OCI-LY3 (cell line): ENCODE measurements around the gene IPPK.

Experiments
- H2AFZ ChIP-seq: fragments of 200-600, 300-600 bp; shearing (Covaris generic); 2 replicates; pipeline ENCODE4 v1.6.0; 2014; ENCODE audit warnings: antibody characterized with exemption, low read depth, low read length
- H3K27ac ChIP-seq: fragments of 200-600, 300-600 bp; sonication (generic); 2 replicates; pipeline ENCODE4 v1.5.1; 2014; ENCODE audit warnings: mild to moderate bottlenecking, low read length, moderate library complexity, mixed read lengths
- H3K27me3 ChIP-seq: fragments of 200-600, 300-600 bp; sonication (generic); 2 replicates; pipeline ENCODE4 v1.6.1; 2014; ENCODE audit warnings: low read depth, low read length, mixed read lengths
- H3K36me3 ChIP-seq: fragments of 200-600, 300-600 bp; sonication (generic); replicated peaks from 2 replicates; pipeline ENCODE3; 2014; ENCODE audit warnings: low read depth, low read length, mixed read lengths
- H3K4me1 ChIP-seq: fragments of 300-600, 200-600 bp; sonication (generic); 2 replicates; pipeline ENCODE4 v1.6.1; 2014; ENCODE audit warnings: low read length, mixed read lengths
- H3K4me2 ChIP-seq: fragments of 200-600, 300-600 bp; sonication (generic); 2 replicates; pipeline ENCODE4 v1.6.1; 2014; ENCODE audit warnings: low read length, mixed read lengths
- H3K4me3 ChIP-seq: fragments of 300-600, 200-600 bp; sonication (generic); 2 replicates; pipeline ENCODE4 v1.5.1; 2014; ENCODE audit warnings: antibody characterized with exemption, mild to moderate bottlenecking, low read length, moderate library complexity
- H3K79me2 ChIP-seq: fragments of 300-600, 200-600 bp; shearing (Covaris generic); 2 replicates; pipeline ENCODE4 v1.6.1; 2014; ENCODE audit warnings: mild to moderate bottlenecking, low read length, mixed read lengths
- H3K9ac ChIP-seq: fragments of 300-600, 200-600 bp; shearing (Covaris generic); 2 replicates; pipeline ENCODE4 v1.6.0; 2014; ENCODE audit warnings: mild to moderate bottlenecking, low read length, moderate library complexity
- H3K9me3 ChIP-seq: fragments of 200-600, 300-600 bp; shearing (Covaris generic); 2 replicates; pipeline ENCODE4 v1.6.1; 2014; ENCODE audit warnings: low read length, mixed read lengths; ENCODE audit not compliant: insufficient read depth
- H4K20me1 ChIP-seq: fragments of 200-600, 300-600 bp; sonication (generic); 2 replicates; pipeline ENCODE4 v1.6.1; 2016; ENCODE audit warnings: low read length, mixed read lengths; ENCODE audit not compliant: insufficient read depth
- EZH2phosphoT487 ChIP-seq: fragments of 200-600 bp; shearing (Covaris generic); IDR thresholded peaks from 2 replicates; pipeline ENCODE4 v1.6.1; 2018; ENCODE audit warnings: antibody characterized with exemption, mixed run types, low read depth
- TF ChIP-seq, protein P1 (sequence below): fragments of 200-600, 300-600 bp; sonication (generic); IDR thresholded peaks from 2 replicates; pipeline ENCODE4 v1.5.1; 2014; ENCODE audit warnings: antibody characterized with exemption, low read length, low read depth

The IPPK gene

DNA sequence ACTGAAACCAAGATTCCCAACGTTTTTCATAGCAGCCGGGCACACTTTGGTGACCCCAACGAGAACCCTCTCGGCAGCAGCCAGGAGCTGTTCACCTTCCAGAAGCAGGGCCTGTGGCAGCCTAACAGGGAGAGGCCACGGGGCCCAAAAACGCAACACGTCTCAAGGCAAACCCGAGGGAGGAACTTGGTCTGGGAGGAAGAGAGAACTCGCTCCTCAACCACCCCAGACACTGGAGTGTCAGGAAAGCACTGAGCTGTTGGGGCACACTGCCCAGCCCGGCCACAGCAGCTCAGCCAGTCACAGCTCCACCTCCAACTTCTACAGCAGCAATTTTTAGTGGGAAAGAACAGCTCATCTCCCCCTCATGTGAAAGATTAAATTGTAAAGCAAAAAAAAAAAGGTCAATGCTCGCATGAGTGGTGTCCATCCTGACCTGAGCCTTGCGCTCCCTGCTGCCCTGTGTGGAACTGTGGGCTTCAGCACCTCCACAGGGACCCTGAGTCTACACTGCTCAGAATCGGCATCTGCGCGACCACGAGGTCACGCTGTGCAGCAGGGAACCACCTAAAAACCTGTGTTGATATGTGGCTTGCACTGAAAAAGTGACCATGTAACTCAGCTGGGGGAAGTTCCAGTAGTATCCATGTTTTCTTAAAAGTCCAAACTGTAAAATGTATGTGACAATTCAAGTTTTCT lies 55.0 kb downstream of the IPPK start:
- H3K36me3 ChIP-seq: peaks cover 27% of the 10 kb centered on the region
- no peak for TF ChIP-seq EZH2phosphoT487
- TF ChIP-seq, protein P1, sequence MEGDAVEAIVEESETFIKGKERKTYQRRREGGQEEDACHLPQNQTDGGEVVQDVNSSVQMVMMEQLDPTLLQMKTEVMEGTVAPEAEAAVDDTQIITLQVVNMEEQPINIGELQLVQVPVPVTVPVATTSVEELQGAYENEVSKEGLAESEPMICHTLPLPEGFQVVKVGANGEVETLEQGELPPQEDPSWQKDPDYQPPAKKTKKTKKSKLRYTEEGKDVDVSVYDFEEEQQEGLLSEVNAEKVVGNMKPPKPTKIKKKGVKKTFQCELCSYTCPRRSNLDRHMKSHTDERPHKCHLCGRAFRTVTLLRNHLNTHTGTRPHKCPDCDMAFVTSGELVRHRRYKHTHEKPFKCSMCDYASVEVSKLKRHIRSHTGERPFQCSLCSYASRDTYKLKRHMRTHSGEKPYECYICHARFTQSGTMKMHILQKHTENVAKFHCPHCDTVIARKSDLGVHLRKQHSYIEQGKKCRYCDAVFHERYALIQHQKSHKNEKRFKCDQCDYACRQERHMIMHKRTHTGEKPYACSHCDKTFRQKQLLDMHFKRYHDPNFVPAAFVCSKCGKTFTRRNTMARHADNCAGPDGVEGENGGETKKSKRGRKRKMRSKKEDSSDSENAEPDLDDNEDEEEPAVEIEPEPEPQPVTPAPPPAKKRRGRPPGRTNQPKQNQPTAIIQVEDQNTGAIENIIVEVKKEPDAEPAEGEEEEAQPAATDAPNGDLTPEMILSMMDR: no peak

DNA sequence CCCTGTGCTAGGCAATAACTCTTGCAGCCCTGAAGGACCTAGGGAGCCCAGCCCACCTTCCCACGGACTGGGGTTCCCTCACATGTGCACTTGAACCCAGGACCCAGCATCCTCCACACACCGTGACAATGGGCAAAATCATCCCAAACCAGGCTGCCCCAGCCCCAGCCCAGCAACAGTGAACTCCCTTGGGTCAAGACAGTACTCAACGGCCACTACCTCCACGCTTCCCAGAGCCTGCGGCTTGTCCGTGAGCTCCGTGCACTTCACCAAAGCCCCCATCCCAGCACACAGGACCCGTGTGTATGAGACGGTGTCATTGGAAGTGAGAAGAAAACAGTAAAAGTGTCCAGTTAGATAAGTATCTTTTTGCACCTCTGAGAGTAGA lies 55.8 kb downstream of the IPPK start:
- no peaks in the 10 kb centered on the region for H3K27me3 ChIP-seq
- no peaks in the 10 kb centered on the region for H3K9me3 ChIP-seq
- no peak overlapping the region for H2AFZ ChIP-seq
- H3K27ac ChIP-seq: no peak overlapping the region
- H3K9ac ChIP-seq: no peak overlapping the region
- H3K4me1 ChIP-seq: no peaks in the 10 kb centered on the region
- no peak overlapping the region for H3K4me2 ChIP-seq
- TF ChIP-seq, protein P1: no peak
- TF ChIP-seq EZH2phosphoT487: no peak
- no peaks in the 10 kb centered on the region for H4K20me1 ChIP-seq
- peaks cover 27% of the 10 kb centered on the region for H3K36me3 ChIP-seq
- no peaks in the 10 kb centered on the region for H3K79me2 ChIP-seq
- no peak overlapping the region for H3K4me3 ChIP-seq

More for the DNA sequence above, 55.0 kb downstream of the IPPK start:
- H3K4me1 ChIP-seq: no peaks in the 10 kb centered on the region
- H3K4me3 ChIP-seq: no peak overlapping the region
- no peak overlapping the region for H3K27ac ChIP-seq
- H3K9me3 ChIP-seq: no peaks in the 10 kb centered on the region
- H3K79me2 ChIP-seq: no peaks in the 10 kb centered on the region
- H2AFZ ChIP-seq: no peak overlapping the region
- H3K9ac ChIP-seq: no peak overlapping the region
- no peaks in the 10 kb centered on the region for H4K20me1 ChIP-seq
- H3K4me2 ChIP-seq: no peak overlapping the region
- H3K27me3 ChIP-seq: no peaks in the 10 kb centered on the region

DNA sequence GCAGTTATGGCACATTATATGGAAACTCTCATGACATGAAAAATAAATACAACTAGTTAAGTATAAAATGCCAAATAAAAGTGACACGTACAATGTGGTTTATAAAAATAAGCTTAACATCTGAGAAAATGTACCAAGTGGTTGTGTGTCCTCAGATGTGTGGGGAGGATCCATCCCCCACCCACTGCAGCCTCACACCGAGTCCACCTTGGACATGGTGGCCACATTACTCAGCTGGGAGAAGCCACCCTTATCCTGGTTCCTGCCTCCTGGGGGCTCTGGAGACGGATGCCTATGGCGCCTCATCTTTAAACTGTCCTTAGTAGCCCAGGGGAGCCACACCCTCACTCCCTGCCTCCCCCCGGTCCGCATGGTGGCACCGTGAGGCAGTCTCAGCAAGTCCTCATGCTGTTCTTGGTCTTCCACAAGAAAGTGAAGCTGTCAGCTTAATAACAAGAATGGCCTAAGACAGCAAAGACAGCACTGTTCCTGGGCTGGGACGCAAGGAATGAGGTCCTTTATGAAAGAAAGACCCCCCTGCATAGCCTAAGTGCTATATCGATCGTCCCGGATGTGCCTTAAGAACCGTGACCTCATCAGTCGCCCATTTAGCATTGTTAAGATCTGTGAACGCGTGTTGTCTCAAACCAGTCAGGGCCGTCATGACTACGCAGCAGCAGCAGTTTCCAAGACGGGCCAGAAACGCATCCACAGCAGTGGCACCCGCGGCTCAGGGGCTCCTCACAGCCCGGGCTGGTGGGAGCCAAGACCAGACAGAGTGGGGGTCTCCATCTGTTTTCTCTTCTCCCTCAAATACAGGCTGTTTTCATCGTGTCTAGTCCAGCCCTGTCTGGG lies 56.4 kb downstream of the IPPK start:
- Histone ChIP-seq H3K27me3 (no peaks in the 10 kb centered on the region), H2AFZ (no peak overlapping the region), H3K4me2 (no peak overlapping the region), H3K79me2 (no peaks in the 10 kb centered on the region), H3K4me3 (no peak overlapping the region), H3K4me1 (no peaks in the 10 kb centered on the region), H3K36me3 (peaks cover 27% of the 10 kb centered on the region), H3K27ac (no peak overlapping the region), H3K9me3 (no peaks in the 10 kb centered on the region), H3K9ac (no peak overlapping the region), H4K20me1 (no peaks in the 10 kb centered on the region)
- no peak for TF ChIP-seq EZH2phosphoT487
- TF ChIP-seq, protein P1: no peak

DNA sequence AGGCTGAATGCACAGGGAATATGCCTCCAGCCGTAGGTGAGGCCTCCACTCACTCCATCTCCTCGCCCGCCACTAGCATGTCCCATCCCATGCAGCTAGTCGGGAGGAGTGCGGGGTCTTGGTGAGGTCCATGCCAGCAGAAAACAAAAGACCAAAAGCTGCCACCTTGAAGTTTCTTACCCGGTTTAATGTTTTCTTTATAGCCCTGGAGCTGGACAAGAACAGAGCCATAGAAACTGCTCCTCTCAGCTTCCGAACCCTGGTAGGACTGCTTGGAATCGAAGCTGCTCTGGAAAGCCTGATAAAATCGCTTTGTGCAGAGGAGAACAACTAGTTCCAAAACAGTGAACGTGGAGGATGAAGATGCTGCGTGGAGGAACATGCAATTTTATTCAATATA lies 57.1 kb downstream of the IPPK start:
- H3K4me2 ChIP-seq: no peak overlapping the region
- H3K27me3 ChIP-seq: no peaks in the 10 kb centered on the region
- H3K9ac ChIP-seq: no peak overlapping the region
- no peak overlapping the region for H3K27ac ChIP-seq
- no peaks in the 10 kb centered on the region for H4K20me1 ChIP-seq
- H3K79me2 ChIP-seq: no peaks in the 10 kb centered on the region
- peaks cover 25% of the 10 kb centered on the region for H3K36me3 ChIP-seq
- no peak overlapping the region for H3K4me3 ChIP-seq
- TF ChIP-seq, protein P1: no peak
- TF ChIP-seq EZH2phosphoT487: no peak
- no peak overlapping the region for H2AFZ ChIP-seq
- no peaks in the 10 kb centered on the region for H3K9me3 ChIP-seq
- H3K4me1 ChIP-seq: no peaks in the 10 kb centered on the region
